ENCODE measurements around the gene DDX31. TPM values are rescaled to one million over a fixed set of nuclear protein-coding genes. Genes with fewer than 3 reads are reported as not detected.

The DDX31 gene
- total RNA-seq, 4 donors from 2014 or later: 27.6 to 38.7 (median 31.8) TPM

DNA sequence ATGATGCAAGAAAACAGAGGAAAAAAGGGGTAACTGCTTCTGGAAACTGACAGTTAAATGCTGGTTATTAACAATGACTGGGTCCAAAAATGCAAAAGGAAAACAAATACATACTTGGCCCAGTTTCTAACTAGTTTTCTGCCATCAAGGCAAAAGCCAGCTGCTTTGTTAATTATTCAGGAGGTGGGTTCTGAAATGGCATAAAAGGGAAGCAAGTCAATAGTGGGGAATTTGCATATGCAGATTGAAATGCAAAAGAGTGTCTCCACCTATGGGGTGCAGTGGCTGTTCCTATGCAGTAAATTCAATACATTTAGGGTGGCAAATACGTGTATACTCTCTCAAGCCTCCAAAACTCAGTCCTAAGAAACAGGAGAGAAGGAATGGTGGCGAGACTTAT is 54.0 kb downstream of the DDX31 start:
- Histone ChIP-seq H3K9me3 (no peaks in the 10 kb centered on the region), H3K27me3 (no peaks in the 10 kb centered on the region), H3K4me1 (no peaks in the 10 kb centered on the region), H3K36me3 (peaks cover 4 to 95% (median 13%) of the 10 kb centered on the region in 3 donors), H3K4me3 (no peak overlapping the region), H3K27ac (no peak overlapping the region)
- no peak for DNase-seq (ENCODE audit: low spot score in 2 of 2)
- TF ChIP-seq EP300 (IDR thresholded peaks at IDR 0.05): no peak
- no peak for TF ChIP-seq POLR2A (IDR thresholded peaks at IDR 0.05)
- TF ChIP-seq, protein P1, sequence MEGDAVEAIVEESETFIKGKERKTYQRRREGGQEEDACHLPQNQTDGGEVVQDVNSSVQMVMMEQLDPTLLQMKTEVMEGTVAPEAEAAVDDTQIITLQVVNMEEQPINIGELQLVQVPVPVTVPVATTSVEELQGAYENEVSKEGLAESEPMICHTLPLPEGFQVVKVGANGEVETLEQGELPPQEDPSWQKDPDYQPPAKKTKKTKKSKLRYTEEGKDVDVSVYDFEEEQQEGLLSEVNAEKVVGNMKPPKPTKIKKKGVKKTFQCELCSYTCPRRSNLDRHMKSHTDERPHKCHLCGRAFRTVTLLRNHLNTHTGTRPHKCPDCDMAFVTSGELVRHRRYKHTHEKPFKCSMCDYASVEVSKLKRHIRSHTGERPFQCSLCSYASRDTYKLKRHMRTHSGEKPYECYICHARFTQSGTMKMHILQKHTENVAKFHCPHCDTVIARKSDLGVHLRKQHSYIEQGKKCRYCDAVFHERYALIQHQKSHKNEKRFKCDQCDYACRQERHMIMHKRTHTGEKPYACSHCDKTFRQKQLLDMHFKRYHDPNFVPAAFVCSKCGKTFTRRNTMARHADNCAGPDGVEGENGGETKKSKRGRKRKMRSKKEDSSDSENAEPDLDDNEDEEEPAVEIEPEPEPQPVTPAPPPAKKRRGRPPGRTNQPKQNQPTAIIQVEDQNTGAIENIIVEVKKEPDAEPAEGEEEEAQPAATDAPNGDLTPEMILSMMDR (IDR thresholded peaks at IDR 0.05): no peak
- WGBS, 2 donors: 77% methylated on average over 2 of the region's 2 CpGs

DNA sequence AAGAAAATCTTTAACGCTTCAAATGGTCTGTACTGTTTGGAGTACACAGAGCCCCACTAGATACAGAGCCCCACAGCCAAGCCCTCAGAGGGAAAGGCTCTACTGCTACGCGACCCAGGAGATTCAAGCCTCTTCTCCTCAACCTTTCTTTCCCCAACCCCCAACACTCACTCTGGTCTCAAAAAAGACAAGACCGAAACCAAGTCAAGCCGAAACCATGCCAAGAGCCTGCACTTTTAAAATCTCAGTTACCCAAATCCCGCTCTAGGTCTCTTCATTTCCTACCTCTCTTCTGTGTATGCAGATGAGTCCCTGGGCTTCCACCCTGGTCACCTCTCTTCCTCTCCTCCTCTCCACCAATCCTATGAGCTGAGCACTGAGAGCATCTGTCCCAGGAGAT is 55.5 kb downstream of the DDX31 start:
- Histone ChIP-seq H3K4me1 (no peaks in the 10 kb centered on the region), H3K27me3 (no peaks in the 10 kb centered on the region), H3K4me3 (no peak overlapping the region), H3K9me3 (no peaks in the 10 kb centered on the region), H3K27ac (no peak overlapping the region), H3K36me3 (peaks cover 4 to 100% (median 18%) of the 10 kb centered on the region in 3 donors)
- no peak for TF ChIP-seq EP300 (IDR thresholded peaks at IDR 0.05)
- no peak for TF ChIP-seq POLR2A (IDR thresholded peaks at IDR 0.05)
- TF ChIP-seq, protein P1 (IDR thresholded peaks at IDR 0.05): no peak
- DNase-seq (ENCODE audit: low spot score in 2 of 2): no peak
- WGBS, 2 donors: 81 to 89% methylated on average over 6 of the region's 6 CpGs

DNA sequence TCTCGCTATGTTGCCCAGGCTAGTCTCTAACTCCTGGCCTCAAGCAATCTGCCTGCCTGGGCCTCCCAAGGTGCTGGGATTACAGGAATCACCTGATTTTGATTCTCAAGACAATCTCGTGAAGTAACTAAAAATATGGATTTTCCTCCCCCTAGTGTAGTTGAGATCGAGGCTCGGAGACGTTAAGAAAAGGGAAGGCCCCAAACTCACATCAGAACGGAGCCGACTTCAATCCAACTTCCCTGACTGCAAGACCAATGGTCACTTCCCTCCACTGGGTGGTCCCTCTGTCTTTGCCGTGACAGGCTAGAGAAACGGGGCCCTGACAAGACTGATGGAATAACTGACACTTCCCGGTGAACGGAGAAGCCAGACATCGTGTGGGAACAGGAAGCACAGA is 59.1 kb downstream of the DDX31 start:
- Histone ChIP-seq H3K27ac (no peak overlapping the region), H3K4me1 (no peaks in the 10 kb centered on the region), H3K4me3 (no peak overlapping the region), H3K9me3 (no peaks in the 10 kb centered on the region), H3K36me3 (peaks cover 4 to 100% (median 21%) of the 10 kb centered on the region in 3 donors), H3K27me3 (no peaks in the 10 kb centered on the region)
- DNase-seq (ENCODE audit: low spot score in 2 of 2): no peak
- WGBS, 2 donors: 83 to 90% methylated on average over 12 of the region's 12 CpGs
- TF ChIP-seq, protein P1 (IDR thresholded peaks at IDR 0.05): no peak
- TF ChIP-seq POLR2A (IDR thresholded peaks at IDR 0.05) (no peak), EP300 (IDR thresholded peaks at IDR 0.05) (no peak)

DNA sequence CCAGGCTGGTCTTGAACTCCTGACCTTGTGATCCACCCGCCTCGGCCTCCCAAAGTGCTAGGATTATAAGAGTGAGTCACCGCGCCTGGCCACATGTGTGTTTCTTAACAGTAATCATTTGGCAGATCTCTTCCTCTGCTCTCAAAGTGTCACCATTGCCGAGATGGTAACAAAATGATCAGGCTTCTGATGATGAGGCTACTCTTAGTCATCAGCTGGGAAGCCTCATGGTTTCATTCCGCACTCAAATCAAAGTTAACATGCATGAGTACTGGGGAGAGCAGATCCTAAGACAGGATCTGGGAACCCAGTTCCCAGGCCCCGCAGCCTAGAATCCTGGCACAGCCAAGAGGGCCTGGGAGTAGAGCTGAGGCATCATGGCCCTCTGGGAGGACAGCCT is 60.0 kb downstream of the DDX31 start:
- no peaks in the 10 kb centered on the region for H3K27me3 ChIP-seq
- WGBS, 2 donors: 82 to 87% methylated on average over 7 of the region's 7 CpGs
- DNase-seq (ENCODE audit: low spot score in 2 of 2): no peak
- H3K9me3 ChIP-seq: no peaks in the 10 kb centered on the region
- TF ChIP-seq POLR2A (IDR thresholded peaks at IDR 0.05): no peak
- TF ChIP-seq, protein P1 (IDR thresholded peaks at IDR 0.05): no peak
- TF ChIP-seq EP300 (IDR thresholded peaks at IDR 0.05): no peak
- H3K4me3 ChIP-seq: no peak overlapping the region
- H3K27ac ChIP-seq: no peak overlapping the region
- no peaks in the 10 kb centered on the region for H3K4me1 ChIP-seq
- peaks cover 4 to 100% (median 21%) of the 10 kb centered on the region in 3 donors for H3K36me3 ChIP-seq

DNA sequence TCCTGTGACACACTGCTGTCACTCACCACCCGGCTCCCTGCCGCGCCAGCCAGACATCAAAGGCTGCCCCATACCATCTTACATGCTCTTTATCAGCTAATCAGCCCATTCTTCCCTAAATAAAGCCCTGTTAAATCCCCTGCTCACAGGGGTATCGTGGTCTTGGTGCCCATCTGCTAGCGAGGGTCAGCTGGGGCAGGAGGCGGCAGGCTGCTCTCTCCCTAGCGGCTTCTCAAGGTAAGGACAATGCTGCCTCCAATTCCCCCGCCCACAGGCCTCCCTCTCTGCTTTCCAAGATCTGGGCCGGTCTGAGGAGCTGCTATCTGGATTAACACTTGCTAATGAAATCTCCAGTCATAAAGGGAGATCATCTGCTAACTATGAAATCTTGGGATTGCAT is 60.6 kb downstream of the DDX31 start:
- no peak for DNase-seq (ENCODE audit: low spot score in 2 of 2)
- WGBS, 2 donors: 73 to 78% methylated on average over 9 of the region's 9 CpGs
- Histone ChIP-seq H3K9me3 (no peaks in the 10 kb centered on the region), H3K27ac (no peak overlapping the region), H3K27me3 (no peaks in the 10 kb centered on the region), H3K4me1 (no peaks in the 10 kb centered on the region), H3K36me3 (peaks cover 4 to 100% (median 17%) of the 10 kb centered on the region in 3 donors), H3K4me3 (no peak overlapping the region)
- TF ChIP-seq EP300 (IDR thresholded peaks at IDR 0.05): no peak
- TF ChIP-seq POLR2A (IDR thresholded peaks at IDR 0.05): no peak
- TF ChIP-seq, protein P1 (IDR thresholded peaks at IDR 0.05): no peak
